HG03039 (cell line): ENCODE results near the gene SSBP2.
A peak's percentile ranks its signal among the peaks of the same experiment; 100 is the strongest.

Source experiments
- ATAC-seq: cut with Tn5 transposase; IDR thresholded peaks from one replicate; pipeline ENCODE4 v1.9.1; 2021; ENCODE audit warnings: mild to moderate bottlenecking, moderate library complexity; ENCODE audit not compliant: unreplicated experiment

Gene SSBP2

DNA sequence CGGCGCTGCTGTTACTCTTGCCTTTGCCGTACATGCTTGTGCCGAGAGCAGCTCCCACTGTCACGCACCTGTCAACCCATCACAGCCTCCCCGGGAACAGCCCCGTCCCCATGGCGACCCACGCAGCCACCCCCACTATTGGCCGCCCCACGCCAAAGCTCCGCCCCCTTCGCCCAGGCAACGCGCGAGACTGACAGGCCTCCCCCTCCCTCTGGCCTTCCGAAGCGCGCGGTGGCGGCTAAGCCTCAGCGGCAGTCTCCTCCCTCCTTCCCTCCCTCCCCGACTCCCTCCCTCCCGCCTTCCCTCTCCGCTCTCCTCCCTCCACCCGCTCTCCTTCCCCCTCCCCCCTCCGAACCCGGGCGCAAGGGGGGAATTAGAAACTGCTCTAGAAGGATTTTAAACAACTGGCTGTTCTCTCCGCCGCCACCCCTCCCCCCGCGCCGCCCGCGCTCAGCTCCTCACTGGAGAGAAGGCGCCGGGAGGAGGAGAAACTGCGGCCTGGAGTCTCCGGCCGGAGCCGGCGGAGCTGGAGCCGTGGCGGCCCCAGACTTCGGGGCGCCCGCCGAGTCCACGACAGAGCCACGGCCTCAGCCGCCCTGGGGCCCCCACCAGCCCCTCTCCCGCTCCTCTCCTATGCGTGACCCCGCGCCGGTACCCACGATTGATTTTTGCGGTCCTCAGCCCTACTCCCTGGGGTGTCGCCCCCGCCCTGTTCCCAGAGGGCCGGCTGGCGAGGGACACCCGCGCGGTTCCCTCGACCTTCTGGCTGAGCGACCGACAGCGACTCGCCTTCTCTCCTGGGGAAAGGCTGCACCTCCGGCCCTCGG, at the start of gene SSBP2:
TSS of gene SSBP2 (minus strand) at position 89 of the 827 bp plus-strand sequence. CDS start at position 34, 55 bp downstream.
- ATAC-seq = peak; percentile 71

- no peak for ATAC-seq
These were observed 44.8 kb upstream of the SSBP2 start for GRCh38 chr5:81795666-81796065.

DNA sequence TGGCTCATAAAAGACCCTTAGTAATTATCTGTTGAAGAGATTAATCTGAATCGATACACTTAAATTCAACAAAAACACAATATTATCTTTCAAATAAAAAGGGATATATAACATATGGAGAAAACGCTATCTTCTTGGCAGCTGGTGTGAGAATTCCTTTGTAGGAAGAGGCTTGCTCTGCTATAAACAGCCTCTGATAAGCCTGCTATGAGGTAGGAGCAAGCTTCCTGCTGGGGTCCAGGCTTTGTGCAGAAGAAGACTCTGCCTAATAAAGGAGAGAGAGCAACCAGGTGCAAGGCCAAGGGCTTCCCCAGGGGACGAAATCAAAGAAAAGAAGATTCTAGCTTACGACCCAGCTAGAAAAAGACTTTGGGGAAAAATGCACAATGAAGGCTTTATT, 43.3 kb upstream of the SSBP2 start:
- ATAC-seq = no peak

GRCh38 chr5:81790336-81790735, 39.4 kb upstream of the SSBP2 start:
- no peak for ATAC-seq

- ATAC-seq = no peak
These were observed 38.1 kb upstream of the SSBP2 start for GRCh38 chr5:81789033-81789432.

DNA sequence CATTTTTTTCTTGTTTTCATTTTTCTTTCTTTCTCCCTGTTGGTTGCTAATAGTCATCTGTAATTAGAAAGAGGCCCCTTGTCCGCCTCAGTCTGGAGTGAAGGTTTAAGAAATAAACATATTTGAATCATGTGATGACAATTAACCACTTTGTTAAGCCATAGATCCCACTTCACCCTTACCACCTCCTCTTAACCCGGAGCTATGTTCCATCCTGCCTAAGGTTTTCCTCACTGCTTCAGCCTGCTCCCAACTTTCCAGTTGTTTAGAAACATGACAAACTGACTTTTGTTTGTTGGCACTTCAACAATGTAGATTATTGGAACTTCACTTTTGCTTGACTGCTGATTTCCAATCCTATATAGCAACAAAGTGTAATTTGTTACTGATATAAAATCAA, 37.4 kb upstream of the SSBP2 start:
- no peak for ATAC-seq

DNA sequence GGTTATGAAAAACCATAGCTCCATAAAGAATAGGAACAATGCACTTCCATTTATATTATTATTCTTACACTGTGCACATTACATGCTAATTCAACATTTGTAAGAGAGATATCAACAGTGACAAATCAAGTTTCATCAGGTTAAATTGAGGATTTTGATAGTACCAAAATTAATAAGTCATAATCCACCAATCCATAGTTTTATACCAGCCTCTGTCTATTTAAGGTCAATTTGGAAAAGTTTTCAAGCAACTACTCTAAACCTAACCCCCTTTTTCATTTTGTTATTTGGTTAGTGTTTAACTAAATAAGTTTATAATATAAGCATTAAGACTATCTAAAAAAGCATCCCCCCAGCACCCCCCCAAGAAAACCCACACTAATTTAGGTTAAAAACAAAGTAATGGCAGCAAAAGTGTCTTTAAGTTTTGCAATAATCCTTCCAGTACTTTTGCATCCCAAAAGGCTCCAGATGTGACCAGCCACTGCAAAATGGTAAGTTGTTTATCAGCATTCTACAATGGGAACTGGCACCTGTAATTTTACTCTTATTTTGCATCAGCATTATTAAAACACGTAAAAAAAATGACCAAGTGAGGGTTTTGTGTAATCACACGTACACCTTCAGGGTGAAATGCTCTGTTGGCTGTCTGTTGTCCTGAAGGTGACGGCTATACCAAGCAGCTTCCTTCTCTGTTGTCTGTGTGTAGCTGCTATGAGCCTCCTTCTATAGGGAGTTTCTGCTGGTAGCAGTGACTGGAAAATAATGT, 36.8 kb upstream of the SSBP2 start:
- no peak for ATAC-seq

DNA sequence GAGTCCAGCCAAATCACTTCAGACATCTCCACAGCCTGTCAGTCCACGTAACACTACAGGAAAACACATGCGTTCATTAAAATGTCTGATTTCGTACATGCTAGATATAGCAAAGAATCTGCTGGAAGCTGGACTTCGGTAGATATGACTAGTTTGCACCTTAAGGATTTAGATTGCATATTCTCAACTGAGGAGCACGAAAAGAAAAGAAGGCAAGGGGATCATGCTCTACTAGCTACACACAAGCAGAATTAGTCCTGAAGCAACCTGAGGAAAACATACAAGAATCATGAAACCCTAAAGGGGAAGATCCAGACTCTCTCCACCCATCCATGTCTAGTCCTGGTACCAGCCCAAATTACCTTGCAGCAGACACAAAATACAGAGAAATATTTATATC, 36.1 kb upstream of the SSBP2 start:
- no peak for ATAC-seq

GRCh38 chr5:81786496-81786895, 35.6 kb upstream of the SSBP2 start:
- ATAC-seq = no peak

- ATAC-seq = no peak
These were observed 34.4 kb upstream of the SSBP2 start for GRCh38 chr5:81785322-81785721.

DNA sequence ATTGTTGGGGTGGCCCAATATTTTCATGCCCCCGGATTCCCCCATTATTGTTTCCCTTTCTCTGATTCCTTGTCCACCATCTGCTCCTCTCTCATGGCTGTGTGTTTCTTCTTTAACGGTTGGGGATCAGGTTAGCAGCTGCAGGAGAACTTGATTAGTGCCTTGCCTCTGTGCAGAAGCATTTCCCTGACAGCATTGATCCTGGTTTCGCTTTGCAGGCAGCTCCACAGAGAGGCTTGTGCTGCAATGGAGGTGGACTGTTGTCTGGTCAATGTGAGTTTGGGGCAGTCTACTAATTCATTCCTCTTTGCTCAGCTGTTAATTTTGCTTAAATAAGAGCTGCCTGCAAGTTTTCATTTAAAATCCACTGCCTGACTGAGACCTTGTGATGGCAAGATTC, 32.5 kb upstream of the SSBP2 start:
- ATAC-seq = no peak

GRCh38 chr5:81782811-81783210, 31.9 kb upstream of the SSBP2 start:
- no peak for ATAC-seq

DNA sequence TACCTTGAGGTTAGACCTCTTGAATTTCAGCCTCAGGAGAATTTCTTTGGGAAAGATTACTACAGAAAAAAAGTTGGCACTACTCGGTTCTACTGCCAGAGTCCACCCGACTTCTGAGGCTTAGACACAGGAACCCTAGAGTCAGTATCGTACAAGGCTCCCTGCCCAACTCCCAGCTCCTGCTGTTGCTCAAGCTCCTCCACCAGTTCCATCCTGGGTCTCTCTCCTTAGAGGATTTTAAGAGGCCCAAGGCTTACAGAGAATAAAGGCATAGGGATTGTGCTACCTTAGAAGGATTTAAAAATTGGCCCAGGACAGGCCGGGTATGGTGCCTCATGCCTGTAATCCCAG, 29.0 kb upstream of the SSBP2 start:
- ATAC-seq = no peak

DNA sequence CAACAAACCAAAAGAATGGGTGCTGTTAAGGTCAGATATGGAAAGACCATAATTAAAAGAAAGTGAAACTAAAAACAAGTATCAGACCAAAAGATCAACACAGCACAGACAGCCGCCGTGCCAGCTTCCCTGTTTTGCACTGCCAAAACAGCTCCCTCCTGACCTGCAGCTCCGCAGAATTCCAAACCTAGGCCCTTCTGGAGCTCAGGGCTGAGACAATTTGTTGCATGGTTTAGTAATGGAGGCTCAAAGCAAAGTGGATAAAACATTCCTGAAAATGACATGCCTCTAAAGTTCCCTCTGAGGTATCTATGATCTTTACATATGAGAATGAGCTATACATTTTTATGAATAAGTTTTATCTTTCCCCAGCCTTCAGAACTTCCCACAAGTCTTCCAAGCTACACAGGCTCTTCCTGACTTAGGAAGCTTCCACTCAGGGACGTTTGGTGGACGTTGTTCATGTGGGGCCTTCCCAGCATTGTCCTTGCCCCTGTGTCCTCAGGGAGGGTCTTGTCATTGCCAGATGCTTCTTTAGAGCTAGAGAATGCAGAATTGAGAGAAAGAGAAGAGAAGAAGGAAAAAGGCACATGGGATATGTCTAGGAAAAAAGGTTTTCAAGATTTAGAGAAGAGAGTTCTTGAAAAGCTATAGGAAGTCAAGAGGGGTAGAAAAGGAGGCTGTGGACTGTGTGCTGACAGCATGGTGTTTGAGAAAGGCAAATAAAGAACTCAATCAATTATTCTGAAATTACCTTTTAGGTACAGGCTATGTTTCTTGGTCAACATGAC, 28.4 kb upstream of the SSBP2 start:
- peak; percentile 81 for ATAC-seq

DNA sequence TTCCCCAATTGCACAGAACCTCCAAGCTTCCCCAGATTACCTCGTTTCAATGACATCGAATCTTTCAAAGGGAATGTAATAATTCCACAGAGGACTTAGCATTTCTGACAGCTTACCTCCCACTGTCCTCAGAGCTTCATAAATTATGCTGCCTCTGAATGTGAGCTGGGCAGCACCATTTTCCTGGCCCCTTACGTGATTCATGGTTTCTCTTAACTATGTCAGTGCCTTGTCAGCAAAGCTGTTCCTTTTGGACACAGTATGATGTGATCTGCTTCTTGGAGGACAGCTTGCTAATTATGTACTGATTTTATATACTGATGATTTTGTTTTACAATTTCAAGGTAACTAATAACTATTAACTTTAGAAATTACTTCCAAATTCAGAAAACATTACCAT, 27.7 kb upstream of the SSBP2 start:
- ATAC-seq = no peak

DNA sequence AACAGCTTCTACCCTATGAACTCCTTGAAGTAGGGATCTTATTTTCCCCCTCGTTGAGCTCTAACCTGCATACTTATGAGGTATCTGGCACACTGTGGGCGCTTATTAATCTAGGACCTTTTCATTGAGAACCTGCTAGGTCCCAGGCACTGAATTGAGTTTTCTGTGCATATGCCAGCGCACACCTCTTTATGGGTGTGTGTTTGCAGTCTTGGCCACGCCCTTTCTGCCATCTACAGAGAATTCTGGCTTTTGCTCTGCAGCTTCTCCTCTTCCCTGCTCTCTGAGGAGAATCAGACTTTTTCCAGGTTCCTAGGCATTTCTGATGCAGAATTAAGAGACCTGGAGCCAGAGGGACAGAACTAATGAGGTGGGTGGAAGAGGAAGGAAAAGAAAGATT, 25.4 kb upstream of the SSBP2 start:
- no peak for ATAC-seq

- ATAC-seq = no peak
These were observed 23.5 kb upstream of the SSBP2 start for GRCh38 chr5:81774374-81774773.

DNA sequence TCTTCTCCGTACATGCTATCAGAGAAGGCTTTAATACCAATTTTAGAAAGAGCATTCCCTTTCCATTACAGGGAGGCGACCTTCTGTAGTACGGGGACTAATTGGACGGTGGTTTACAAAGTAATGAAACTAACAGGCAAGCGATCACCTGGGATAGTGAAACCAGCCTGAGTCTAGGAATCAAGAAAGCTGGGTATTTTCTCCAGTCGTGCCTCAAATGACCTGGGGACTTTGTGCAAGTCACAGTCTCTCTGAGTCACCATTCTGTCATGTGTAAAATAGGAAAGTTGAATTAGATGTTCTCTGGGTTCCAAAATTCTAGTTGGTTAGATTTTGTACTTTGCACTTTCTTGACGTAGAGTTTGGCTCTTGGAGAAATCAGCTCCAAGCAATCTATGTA, 22.7 kb upstream of the SSBP2 start:
- no peak for ATAC-seq

DNA sequence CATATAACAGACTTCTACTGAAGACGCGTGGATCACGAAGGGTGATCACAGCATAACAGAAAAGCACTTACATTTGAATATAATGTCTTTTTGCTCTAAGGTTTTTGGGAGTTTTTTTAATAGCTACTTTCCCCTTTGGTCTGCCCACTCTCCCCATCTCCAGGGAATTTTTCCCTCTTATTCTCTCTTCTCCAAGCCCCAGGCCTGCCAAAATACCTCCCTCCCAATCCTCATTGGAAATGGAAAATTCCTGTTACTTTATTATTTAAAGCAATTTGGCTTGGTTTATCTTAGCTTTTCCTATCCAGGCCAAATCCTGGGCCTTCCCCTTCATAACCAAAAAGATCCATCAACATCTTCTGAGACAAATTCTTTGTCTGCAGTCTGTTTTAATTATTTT, 22.3 kb upstream of the SSBP2 start:
- ATAC-seq = no peak

GRCh38 chr5:81772488-81772887, 21.6 kb upstream of the SSBP2 start:
- ATAC-seq = no peak

GRCh38 chr5:81768935-81769452, 18.1 kb upstream of the SSBP2 start:
- no peak for ATAC-seq
